PC-3 (cell line): Measurements from ENCODE around the gene CPEB2.

ENCODE experiments used
- CTCF ChIP-seq: fragments of 300-600 bp; sonication (generic); conservative IDR thresholded peaks from 2 replicates; pipeline ENCODE4 v1.5.1; 2017; ENCODE audit warnings: antibody characterized with exemption, low read depth, mild to moderate bottlenecking, low read length
- EZH2 ChIP-seq: fragments of 300-600 bp; sonication (generic); IDR thresholded peaks from one replicate; pipeline ENCODE4 v1.6.1; 2017; ENCODE audit warnings: antibody characterized with exemption, mild to moderate bottlenecking, low read length; ENCODE audit not compliant: unreplicated experiment

GRCh38 chr4:15065516-15065915 lies 63.2 kb downstream of the CPEB2 start:
- no peak for TF ChIP-seq CTCF
- no peak for TF ChIP-seq EZH2
